CD4-positive, alpha-beta T cell (primary cell): ENCODE results near the gene VCAN. TPM values are rescaled to one million over a fixed set of nuclear protein-coding genes. Genes with fewer than 3 reads are reported as not detected.

Experiments
- ATAC-seq: fragments of 200-7000 bp; cut with Tn5 transposase; one replicate; pipeline ENCODE4 v1.10.0; 2022; ENCODE audit warnings: mild to moderate bottlenecking; ENCODE audit not compliant: poor library complexity
- CTCF ChIA-PET: fragments of 350-600 bp; sonication (Branson Sonifier 250); formaldehyde crosslinking; loops from one replicate; lab custom pipeline; 2021; ENCODE audit warnings: antibody characterized with exemption, inconsistent platforms; lab: Charles Lee
- POLR2A ChIA-PET: fragments of 350-600 bp; sonication (Branson Sonifier 250); formaldehyde crosslinking; loops from one replicate; lab custom pipeline; 2021; ENCODE audit warnings: antibody characterized with exemption, inconsistent platforms; lab: Charles Lee
- DNase-seq, 14 experiments: peaks; one replicate each; pipeline ENCODE4 v3.0.0-alpha.2; 2013 to 2020; ENCODE audit warnings: mixed read lengths in 2 of 14
- H3K27ac ChIP-seq, 2 donors: one replicate each; pipeline versions ENCODE4 v1.5.1 to v1.7.0; 2013; ENCODE audit warnings: low read length in 2 of 2, low read depth in 1 of 2, mild to moderate bottlenecking in 1 of 2
- H3K27me3 ChIP-seq, 2 experiments: 1 replicate in 1 of 2; 2 replicates in 1 of 2; pipeline versions ENCODE4 v1.6.1 to v1.7.0; 2013; ENCODE audit warnings: low read length in 2 of 2, control low read depth in 1 of 2, mild to moderate bottlenecking in 1 of 2, moderate library complexity in 1 of 2; ENCODE audit not compliant: insufficient read depth in 2 of 2, control insufficient read depth in 1 of 2
- H3K36me3 ChIP-seq: one replicate; pipeline ENCODE4 v1.6.1; 2013; ENCODE audit warnings: low read length, control low read depth; ENCODE audit not compliant: insufficient read depth
- H3K4me1 ChIP-seq: one replicate; pipeline ENCODE4 v1.6.1; 2013; ENCODE audit warnings: low read length, control low read depth; ENCODE audit not compliant: insufficient read depth
- H3K4me3 ChIP-seq: one replicate; pipeline ENCODE4 v1.5.1; 2013; ENCODE audit warnings: mild to moderate bottlenecking, low read length, moderate library complexity
- H3K9me3 ChIP-seq, 2 experiments: 1 replicate in 1 of 2; 2 replicates in 1 of 2; pipeline versions ENCODE4 v1.6.1 to v1.7.0; 2013; ENCODE audit warnings: low read length in 2 of 2, mild to moderate bottlenecking in 2 of 2, control low read depth in 1 of 2, moderate library complexity in 1 of 2; ENCODE audit not compliant: control insufficient read depth in 1 of 2, insufficient read depth in 1 of 2
- H3K27ac Mint-ChIP-seq: one replicate; pipeline ENCODE4 v1.8.0; 2020; ENCODE audit warnings: mixed read lengths
- H3K27me3 Mint-ChIP-seq: one replicate; pipeline ENCODE4 v1.8.0; 2021; ENCODE audit warnings: mixed read lengths
- H3K36me3 Mint-ChIP-seq: one replicate; pipeline ENCODE4 v1.8.0; 2021; ENCODE audit warnings: low read depth, mixed read lengths
- H3K4me1 Mint-ChIP-seq: one replicate; pipeline ENCODE4 v1.8.0; 2021; ENCODE audit warnings: low read depth, mixed read lengths
- H3K4me3 Mint-ChIP-seq: one replicate; pipeline ENCODE4 v1.8.0; 2020; ENCODE audit warnings: mild to moderate bottlenecking, mixed read lengths
- H3K9me3 Mint-ChIP-seq: one replicate; pipeline ENCODE4 v1.8.0; 2020; ENCODE audit warnings: mixed read lengths
- CTCF ChIP-seq: fragments of 200-600 bp; IDR thresholded peaks from one replicate; pipeline ENCODE4 v1.8.0; 2022; ENCODE audit warnings: antibody characterized with exemption, mild to moderate bottlenecking
- intact Hi-C, 2 experiments: fragments of 100-400 bp; cut with DNase I in 1 of 2; cut with micrococcal nuclease in 1 of 2; formaldehyde crosslinking; loops; one replicate each; pipeline versions ENCODE4 v1.15.1 to v1.9.0; 2023 to 2025; cut with DNase I, micrococcal nuclease
- total RNA-seq, 174 experiments: library from RNA in 2 of 174; stranded (reverse) in 2 of 174; gene quantifications; one replicate each; pipeline ENCODE4 v1.2.3 and lab custom pipeline; 2021 to 2026

Gene VCAN
- total RNA-seq, 2 experiments from 2014 or later = 6.4 to 7.1 TPM

- peaks cover 0 to 3% of the 10 kb centered on the region in 2 experiments for H3K27me3 ChIP-seq
- ATAC-seq = no peak
- Mint-ChIP-seq H3K4me1 (no peaks in the 10 kb centered on the region), H3K36me3 (no peaks in the 10 kb centered on the region), H3K27ac (no peak overlapping the region), H3K9me3 (no peaks in the 10 kb centered on the region), H3K4me3 (no peak overlapping the region), H3K27me3 (no peaks in the 10 kb centered on the region)
- H3K4me1 ChIP-seq = no peaks in the 10 kb centered on the region
- TF ChIP-seq CTCF = no peak
- no peak for DNase-seq
- no peaks in the 10 kb centered on the region for H3K9me3 ChIP-seq
- no peak overlapping the region for H3K4me3 ChIP-seq
- no peaks in the 10 kb centered on the region for H3K36me3 ChIP-seq
- CTCF ChIA-PET = no interaction called here
- POLR2A ChIA-PET = no interaction called here
- intact Hi-C loops = no loop called here
- H3K27ac ChIP-seq = no peak overlapping the region
These were observed 112.3 kb downstream of the VCAN start for GRCh38 chr5:83583859-83584258.

- CTCF ChIA-PET = interaction anchor here (0.5 kb wide), 1 partner anchor 56 kb away, joined by 3 read pairs; no protein-coding TSS in a partner anchor
- H3K27me3 Mint-ChIP-seq = no peaks in the 10 kb centered on the region
- no peak for ATAC-seq
These were observed 115.6 kb downstream of the VCAN start for GRCh38 chr5:83586874-83587776.

GRCh38 chr5:83589786-83590185 is 118.2 kb downstream of the VCAN start:
- TF ChIP-seq CTCF = no peak
- ATAC-seq (no peak), DNase-seq (no peak)
- no peaks in the 10 kb centered on the region for H3K36me3 ChIP-seq
- no peak overlapping the region for H3K27ac ChIP-seq
- H3K4me3 Mint-ChIP-seq = no peak overlapping the region
- peaks cover 0 to 3% of the 10 kb centered on the region in 2 experiments for H3K27me3 ChIP-seq
- H3K27ac Mint-ChIP-seq = no peak overlapping the region
- no peaks in the 10 kb centered on the region for H3K36me3 Mint-ChIP-seq
- H3K4me3 ChIP-seq = no peak overlapping the region
- H3K9me3 Mint-ChIP-seq = no peaks in the 10 kb centered on the region
- no peaks in the 10 kb centered on the region for H3K27me3 Mint-ChIP-seq
- ChIA-PET POLR2A (no interaction called here), CTCF (no interaction called here)
- H3K4me1 ChIP-seq = no peaks in the 10 kb centered on the region
- no peaks in the 10 kb centered on the region for H3K9me3 ChIP-seq
- intact Hi-C loops = no loop called here
- no peaks in the 10 kb centered on the region for H3K4me1 Mint-ChIP-seq

More at GRCh38 chr5:83586874-83587776, 115.6 kb downstream of the VCAN start:
- Mint-ChIP-seq H3K4me1 (no peaks in the 10 kb centered on the region), H3K9me3 (no peaks in the 10 kb centered on the region), H3K36me3 (no peaks in the 10 kb centered on the region), H3K27ac (no peak overlapping the region), H3K4me3 (no peak overlapping the region)
- intact Hi-C loops = no loop called here
- TF ChIP-seq CTCF = no peak
- no peaks in the 10 kb centered on the region for H3K9me3 ChIP-seq
- peaks cover 0 to 3% of the 10 kb centered on the region in 2 experiments for H3K27me3 ChIP-seq
- H3K36me3 ChIP-seq = no peaks in the 10 kb centered on the region
- no peak overlapping the region for H3K27ac ChIP-seq
- POLR2A ChIA-PET = no interaction called here
- H3K4me3 ChIP-seq = no peak overlapping the region
- H3K4me1 ChIP-seq = no peaks in the 10 kb centered on the region
- DNase-seq = no peak
